HepG2 (cell line): ENCODE results near the gene CCSER1. TPM values are rescaled to one million over a fixed set of nuclear protein-coding genes. Genes with fewer than 3 reads are reported as not detected.

ENCODE experiments used
- ATAC-seq: fragments of 200-7000 bp; cut with Tn5 transposase; 3 replicates; pipeline ENCODE4 v1.9.1; 2020; ENCODE audit warnings: mild to moderate bottlenecking, moderate library complexity
- BruUV-seq: library from RNA; stranded (reverse); fragments of 400-500 nt; replicated peaks from 2 replicates; lab custom pipeline; 2021; lab: Mats Ljungman, UMichigan
- CTCF ChIA-PET: fragments of 300-600 bp; formaldehyde crosslinking; extraction: SDS; loops from one replicate; lab custom pipeline; 2021; ENCODE audit warnings: low total read pairs, inconsistent platforms, low intra/inter-chr PET ratio; lab: Yijun Ruan, JAX
- POLR2A ChIA-PET: fragments of 350-600 bp; sonication (Branson Sonifier 250); formaldehyde crosslinking; loops from one replicate; lab custom pipeline; 2020; ENCODE audit warnings: antibody characterized with exemption, inconsistent platforms; lab: Yijun Ruan, JAX
- DNase-seq: peaks from one replicate; pipeline ENCODE4 v3.0.0-alpha.2; 2015; ENCODE audit warnings: low spot score
- FAIRE-seq: peaks from 3 replicates; lab custom pipeline; 2011; peaks lifted over from hg19 to GRCh38; lab: Jason Lieb, UNC
- H2AFZ ChIP-seq: one replicate; pipeline ENCODE4 v1.6.1; 2011; ENCODE audit warnings: low read length, inconsistent platforms
- H3K27ac ChIP-seq: fragments of 300-600 bp; 3 replicates; pipeline ENCODE4 v1.8.0; 2011; ENCODE audit warnings: mixed run types, mild to moderate bottlenecking, mixed read lengths, low read length, inconsistent platforms; ENCODE audit not compliant: insufficient read depth; ENCODE audit errors: extremely low read length
- H3K27me3 ChIP-seq, 2 experiments: fragments of 200-600 bp in 1 of 2; 2 replicates in 1 of 2; 3 replicates in 1 of 2; pipeline versions ENCODE4 v1.6.0 to v1.8.0; 2011; ENCODE audit warnings: low read length in 2 of 2, mild to moderate bottlenecking in 2 of 2, moderate library complexity in 2 of 2, inconsistent platforms in 1 of 2; ENCODE audit not compliant: insufficient read depth in 2 of 2, control insufficient read depth in 1 of 2
- H3K36me3 ChIP-seq, 2 experiments: fragments of 200-600 bp in 1 of 2; replicated peaks in 1 of 2; 2 replicates in 1 of 2; 3 replicates in 1 of 2; pipeline versions ENCODE4 v1.5.1 to v1.8.0; 2011; ENCODE audit warnings: low read length in 2 of 2, inconsistent platforms in 1 of 2; ENCODE audit not compliant: insufficient read depth in 2 of 2, control insufficient read depth in 1 of 2
- H3K4me1 ChIP-seq: 2 replicates; pipeline ENCODE4 v1.5.1; 2012; ENCODE audit warnings: low read length, inconsistent platforms; ENCODE audit not compliant: insufficient read depth
- H3K4me2 ChIP-seq: 2 replicates; pipeline ENCODE4 v1.6.0; 2011; ENCODE audit warnings: low read depth, low read length, inconsistent platforms
- H3K4me3 ChIP-seq, 3 experiments: fragments of 200-600 bp in 1 of 3; sonication (generic), shearing (Covaris generic) in 1 of 3; replicated peaks in 1 of 3; 2 replicates each; pipeline ENCODE4 v1.5.1; 2011 to 2016; ENCODE audit warnings: low read length in 3 of 3, inconsistent platforms in 2 of 3, low read depth in 2 of 3, mild to moderate bottlenecking in 2 of 3, control low read depth in 1 of 3, mixed read lengths in 1 of 3; ENCODE audit not compliant: insufficient read depth in 1 of 3
- H3K79me2 ChIP-seq: one replicate; pipeline ENCODE4 v1.6.1; 2011; ENCODE audit warnings: low read length, inconsistent platforms; ENCODE audit not compliant: insufficient read depth
- H3K9ac ChIP-seq: 2 replicates; pipeline ENCODE4 v1.6.0; 2011; ENCODE audit warnings: mild to moderate bottlenecking, low read depth, low read length, inconsistent platforms; ENCODE audit not compliant: insufficient read depth
- H3K9me3 ChIP-seq: 2 replicates; pipeline ENCODE4 v1.5.1; 2012; ENCODE audit warnings: mild to moderate bottlenecking, low read length
- H4K20me1 ChIP-seq: 2 replicates; pipeline ENCODE4 v1.6.0; 2011; ENCODE audit warnings: inconsistent platforms, mild to moderate bottlenecking, low read length, moderate library complexity; ENCODE audit not compliant: insufficient read depth
- CCDC6 ChIP-seq: sonication (generic); formaldehyde crosslinking; IDR thresholded peaks from 2 replicates; pipeline ENCODE4 v1.8.1; 2022; ENCODE audit warnings: mild to moderate bottlenecking, missing genetic modification reagents, moderate library complexity
- MAFF ChIP-seq: IDR thresholded peaks from 2 replicates; pipeline ENCODE4 v1.6.1; 2011; ENCODE audit warnings: low read depth, low read length, improper control_type of control experiment
- POGK ChIP-seq: sonication (generic); formaldehyde crosslinking; conservative IDR thresholded peaks from 2 replicates; pipeline ENCODE4 v1.8.0; 2022; ENCODE audit warnings: mild to moderate bottlenecking, moderate library complexity, missing genetic modification reagents
- ZNF251 ChIP-seq: sonication (generic); formaldehyde crosslinking; IDR thresholded peaks from 2 replicates; pipeline ENCODE4 v1.9.0; 2021; ENCODE audit warnings: mild to moderate bottlenecking, missing genetic modification reagents
- ZNF260 ChIP-seq: sonication (generic); formaldehyde crosslinking; IDR thresholded peaks from 2 replicates; pipeline ENCODE4 v1.4.0; 2020; ENCODE audit warnings: missing genetic modification reagents, low read depth, mild to moderate bottlenecking, borderline replicate concordance
- ZNF292 ChIP-seq: sonication (generic); formaldehyde crosslinking; IDR thresholded peaks from 2 replicates; pipeline ENCODE4 v1.8.1; 2022; ENCODE audit warnings: mild to moderate bottlenecking, low read depth, missing genetic modification reagents, borderline replicate concordance
- ZNF331 ChIP-seq: sonication (generic); formaldehyde crosslinking; IDR thresholded peaks from 2 replicates; pipeline ENCODE4 v1.4.0; 2020; ENCODE audit warnings: missing genetic modification reagents
- ZNF543 ChIP-seq: sonication (generic); formaldehyde crosslinking; IDR thresholded peaks from 2 replicates; pipeline ENCODE4 v1.4.0; 2020; ENCODE audit warnings: mild to moderate bottlenecking, missing genetic modification reagents
- ZNF720 ChIP-seq: sonication (generic); formaldehyde crosslinking; IDR thresholded peaks from 2 replicates; pipeline ENCODE4 v1.4.0; 2020; ENCODE audit warnings: missing genetic modification reagents
- WGBS: methylation state at CpG from one replicate; pipeline ENCODE4 v1.1.6; 2017; ENCODE audit warnings: low lambda C conversion rate; 5-methylcytosine and 5-hydroxymethylcytosine counted together
- in situ Hi-C: cut with HindIII; loops from 2 replicates; pipeline ENCODE4 v1.10.0; 2017; ENCODE audit warnings: low pct_unique_long_range_greater_than_20kb; ENCODE audit not compliant: extremely low pct_ligation_motif_present
- intact Hi-C: fragments of 100-400 bp; cut with micrococcal nuclease; formaldehyde crosslinking; loops from one replicate; pipeline ENCODE4 v1.10.0; 2022; ENCODE audit not compliant: unreplicated experiment
- polyA plus RNA-seq, 8 experiments: library from polyadenylated mRNA; depleted of rRNA in 3 of 8; stranded (reverse) in 7 of 8; unstranded in 1 of 8; fragments of >200 nt; fragmentation: Illumina TruSeq in 4 of 8; extraction: Trizol in 4 of 8; gene quantifications; 2 replicates each; pipeline versions ENCODE4 v1.2.1 to v1.2.3, GENCODE V29; 2011 to 2016; ENCODE audit warnings: low read depth in 4 of 8, missing spikeins in 1 of 8, mixed read lengths in 1 of 8; ENCODE audit not compliant: insufficient read depth in 1 of 8
- total RNA-seq, 5 experiments: library from RNA; depleted of rRNA; stranded (reverse); fragments of >200 nt; fragmentation: Illumina TruSeq; extraction: Trizol; gene quantifications; 2 replicates each; pipeline ENCODE4 v1.2.3, GENCODE V29; 2016; ENCODE audit warnings: low read depth in 1 of 5
- TF ChIP-seq, protein P1 (sequence below): sonication (generic); formaldehyde crosslinking; IDR thresholded peaks from 2 replicates; pipeline ENCODE4 v1.4.0; 2020; ENCODE audit warnings: missing genetic modification reagents, mild to moderate bottlenecking, borderline replicate concordance
- TF ChIP-seq, protein P2 (sequence below): fragments of 450-650 bp; IDR thresholded peaks from 2 replicates; pipeline ENCODE4 v1.6.1; 2017

The CCSER1 gene
- total and polyA plus RNA-seq, 2 of the 13 experiments (the other 11 are each of a cell fraction or from before 2014, with no cell fraction given) = not detected

DNA sequence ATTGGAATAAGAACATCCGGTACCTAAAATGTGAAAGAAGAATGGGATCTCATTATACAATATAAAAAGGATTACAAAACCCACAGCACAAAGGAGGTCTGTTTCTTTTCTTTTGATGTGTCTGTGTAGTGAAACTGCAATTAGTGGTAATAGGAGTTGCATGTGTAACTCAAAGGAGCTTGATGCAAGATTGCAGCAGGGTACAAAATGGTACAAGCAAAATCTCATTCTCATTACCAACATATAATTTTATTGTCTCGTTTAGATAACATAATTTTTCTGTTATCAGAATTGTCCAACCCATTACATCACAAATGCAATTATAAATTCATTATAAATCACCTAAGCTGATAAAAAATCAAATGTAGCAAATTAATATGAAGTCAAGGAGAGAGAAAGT lies 47.1 kb upstream of the CCSER1 start:
- ChIA-PET POLR2A (no interaction called here), CTCF (no interaction called here)
- H3K4me2 ChIP-seq = no peak overlapping the region
- FAIRE-seq (no peak), DNase-seq (no peak), ATAC-seq (no peak)
- BruUV-seq = no TSS peak
- in situ Hi-C loops = no loop called here
- no peaks in the 10 kb centered on the region for H3K9me3 ChIP-seq
- 12% methylated on average over 2 of the region's 2 CpGs for WGBS
- H3K27me3 ChIP-seq = no peaks in the 10 kb centered on the region
- no peak overlapping the region for H3K4me3 ChIP-seq
- no peaks in the 10 kb centered on the region for H3K4me1 ChIP-seq
- H4K20me1 ChIP-seq = no peaks in the 10 kb centered on the region
- H3K27ac ChIP-seq = no peak overlapping the region
- intact Hi-C loops = no loop called here
- no peak overlapping the region for H3K9ac ChIP-seq
- TF ChIP-seq ZNF292 (no peak), ZNF720 (no peak)
- TF ChIP-seq, protein P1, sequence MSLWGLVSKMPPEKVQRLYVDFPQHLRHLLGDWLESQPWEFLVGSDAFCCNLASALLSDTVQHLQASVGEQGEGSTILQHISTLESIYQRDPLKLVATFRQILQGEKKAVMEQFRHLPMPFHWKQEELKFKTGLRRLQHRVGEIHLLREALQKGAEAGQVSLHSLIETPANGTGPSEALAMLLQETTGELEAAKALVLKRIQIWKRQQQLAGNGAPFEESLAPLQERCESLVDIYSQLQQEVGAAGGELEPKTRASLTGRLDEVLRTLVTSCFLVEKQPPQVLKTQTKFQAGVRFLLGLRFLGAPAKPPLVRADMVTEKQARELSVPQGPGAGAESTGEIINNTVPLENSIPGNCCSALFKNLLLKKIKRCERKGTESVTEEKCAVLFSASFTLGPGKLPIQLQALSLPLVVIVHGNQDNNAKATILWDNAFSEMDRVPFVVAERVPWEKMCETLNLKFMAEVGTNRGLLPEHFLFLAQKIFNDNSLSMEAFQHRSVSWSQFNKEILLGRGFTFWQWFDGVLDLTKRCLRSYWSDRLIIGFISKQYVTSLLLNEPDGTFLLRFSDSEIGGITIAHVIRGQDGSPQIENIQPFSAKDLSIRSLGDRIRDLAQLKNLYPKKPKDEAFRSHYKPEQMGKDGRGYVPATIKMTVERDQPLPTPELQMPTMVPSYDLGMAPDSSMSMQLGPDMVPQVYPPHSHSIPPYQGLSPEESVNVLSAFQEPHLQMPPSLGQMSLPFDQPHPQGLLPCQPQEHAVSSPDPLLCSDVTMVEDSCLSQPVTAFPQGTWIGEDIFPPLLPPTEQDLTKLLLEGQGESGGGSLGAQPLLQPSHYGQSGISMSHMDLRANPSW = no peak
- no peak overlapping the region for H2AFZ ChIP-seq
- no peaks in the 10 kb centered on the region for H3K36me3 ChIP-seq
- no peaks in the 10 kb centered on the region for H3K79me2 ChIP-seq

- Histone ChIP-seq H3K4me3 (no peak overlapping the region), H3K27ac (no peak overlapping the region), H3K27me3 (no peaks in the 10 kb centered on the region), H3K36me3 (no peaks in the 10 kb centered on the region), H3K9ac (no peak overlapping the region), H3K4me1 (no peaks in the 10 kb centered on the region), H4K20me1 (no peaks in the 10 kb centered on the region), H3K79me2 (no peaks in the 10 kb centered on the region), H3K9me3 (no peaks in the 10 kb centered on the region), H3K4me2 (no peak overlapping the region), H2AFZ (no peak overlapping the region)
- WGBS = 52% methylated on average over 8 of the region's 8 CpGs
- POLR2A ChIA-PET = no interaction called here
- intact Hi-C loops (no loop called here), in situ Hi-C loops (no loop called here)
- no peak for ATAC-seq
- no TSS peak for BruUV-seq
- CTCF ChIA-PET = no interaction called here
- TF ChIP-seq ZNF331 (CRISPR knock-in tag) (no peak), CCDC6 (CRISPR knock-in tag) (no peak), POGK (CRISPR knock-in tag) (no peak), ZNF260 (CRISPR knock-in tag) (no peak), ZNF251 (no peak), ZNF543 (CRISPR knock-in tag) (no peak), MAFF (no peak)
- TF ChIP-seq, protein P2, sequence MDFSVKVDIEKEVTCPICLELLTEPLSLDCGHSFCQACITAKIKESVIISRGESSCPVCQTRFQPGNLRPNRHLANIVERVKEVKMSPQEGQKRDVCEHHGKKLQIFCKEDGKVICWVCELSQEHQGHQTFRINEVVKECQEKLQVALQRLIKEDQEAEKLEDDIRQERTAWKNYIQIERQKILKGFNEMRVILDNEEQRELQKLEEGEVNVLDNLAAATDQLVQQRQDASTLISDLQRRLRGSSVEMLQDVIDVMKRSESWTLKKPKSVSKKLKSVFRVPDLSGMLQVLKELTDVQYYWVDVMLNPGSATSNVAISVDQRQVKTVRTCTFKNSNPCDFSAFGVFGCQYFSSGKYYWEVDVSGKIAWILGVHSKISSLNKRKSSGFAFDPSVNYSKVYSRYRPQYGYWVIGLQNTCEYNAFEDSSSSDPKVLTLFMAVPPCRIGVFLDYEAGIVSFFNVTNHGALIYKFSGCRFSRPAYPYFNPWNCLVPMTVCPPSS = no peak
- FAIRE-seq = no peak
- no peak for DNase-seq
These were observed 45.6 kb upstream of the CCSER1 start for GRCh38 chr4:90081432-90082144.
